ENCODE results near the gene PRKN.

PRKN gene

GRCh38 chr6:162157167-162157870 lies 570.2 kb downstream of the PRKN start:
- no peak for DNase-seq

DNA sequence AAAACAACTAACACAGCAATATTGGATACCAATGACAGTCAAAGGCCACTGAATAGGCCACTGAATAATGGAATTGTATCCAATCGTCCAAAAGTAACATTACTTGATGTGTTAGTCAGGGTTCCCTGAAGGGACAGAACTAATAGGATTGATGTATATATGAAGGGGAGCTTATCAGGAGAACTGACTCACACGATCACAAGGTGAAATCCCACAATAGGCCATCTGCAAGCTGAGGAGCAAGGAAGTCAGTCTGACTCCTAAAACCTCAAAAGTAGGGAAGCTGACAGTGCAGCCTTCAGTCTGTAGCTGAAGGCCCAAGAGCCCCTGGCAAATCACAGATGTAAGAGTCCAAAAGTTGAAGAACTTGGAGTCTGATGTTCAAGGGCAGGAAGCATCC lies 571.4 kb downstream of the PRKN start:
- no peak for DNase-seq

- DNase-seq: no peak
Measured at GRCh38 chr6:162154930-162155329, 572.6 kb downstream of the PRKN start.

DNA sequence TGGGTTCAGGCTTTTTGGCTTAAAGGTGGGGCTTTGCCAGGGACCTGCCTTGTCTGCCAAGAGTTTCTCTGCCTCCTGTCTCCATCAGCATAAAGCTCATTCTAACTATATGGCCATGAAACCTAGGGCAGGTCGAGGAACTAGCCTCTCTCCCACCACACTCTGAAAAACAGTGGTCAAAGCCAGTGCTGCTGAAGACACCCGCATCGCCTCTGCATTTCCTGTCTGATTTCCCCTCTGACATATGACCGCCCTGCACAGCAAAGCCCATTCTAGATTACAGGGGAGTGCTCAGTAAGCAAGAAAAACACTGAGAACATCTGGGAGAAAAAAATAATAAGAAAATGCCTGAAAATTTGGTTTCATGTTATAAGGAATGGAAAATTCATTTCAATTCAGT lies 573.6 kb downstream of the PRKN start:
- DNase-seq: no peak

DNA sequence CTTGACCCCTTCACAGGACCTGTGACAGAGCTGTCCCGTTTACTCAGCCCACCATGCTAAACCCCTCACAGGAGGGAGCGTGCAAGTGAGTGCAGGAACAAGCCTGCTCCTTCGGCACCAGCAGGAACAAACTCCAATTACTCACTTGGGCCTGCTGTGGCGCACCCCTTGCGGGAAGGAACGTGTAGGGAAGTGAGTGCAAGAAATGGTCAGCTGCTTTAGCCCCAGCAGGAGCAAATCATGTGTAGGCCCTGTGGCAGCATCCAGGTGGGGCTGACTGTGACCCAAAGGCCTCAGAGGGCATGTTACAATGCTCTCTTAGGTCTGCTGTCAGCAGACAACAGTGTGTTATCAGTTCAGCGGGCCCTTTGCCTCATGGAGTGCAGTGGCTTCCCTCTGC lies 574.4 kb downstream of the PRKN start:
- no peak for DNase-seq

- DNase-seq: no peak
Measured at GRCh38 chr6:162151021-162151665, 576.4 kb downstream of the PRKN start.

DNA sequence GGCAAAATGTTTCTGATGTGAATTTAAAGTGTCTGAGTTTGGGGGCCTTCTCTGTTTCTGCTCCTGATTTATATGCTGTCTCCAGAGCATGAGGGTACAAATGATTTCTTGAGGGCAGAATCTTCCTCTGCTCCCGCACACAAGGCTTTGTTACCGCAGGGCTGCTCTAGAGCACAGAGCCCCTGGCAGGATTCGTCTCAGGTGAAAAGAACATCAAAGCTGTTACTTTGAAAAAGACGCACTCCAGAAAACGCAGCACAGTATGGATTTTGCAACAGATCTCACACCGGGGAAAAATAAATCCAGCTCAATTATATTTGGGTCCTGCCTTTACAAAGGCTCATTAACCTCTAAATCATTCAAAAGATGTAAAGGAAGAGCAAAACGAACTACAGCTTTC lies 577.3 kb downstream of the PRKN start:
- no peak for DNase-seq

- no peak for DNase-seq
Measured at GRCh38 chr6:162149786-162150185, 577.8 kb downstream of the PRKN start.

DNA sequence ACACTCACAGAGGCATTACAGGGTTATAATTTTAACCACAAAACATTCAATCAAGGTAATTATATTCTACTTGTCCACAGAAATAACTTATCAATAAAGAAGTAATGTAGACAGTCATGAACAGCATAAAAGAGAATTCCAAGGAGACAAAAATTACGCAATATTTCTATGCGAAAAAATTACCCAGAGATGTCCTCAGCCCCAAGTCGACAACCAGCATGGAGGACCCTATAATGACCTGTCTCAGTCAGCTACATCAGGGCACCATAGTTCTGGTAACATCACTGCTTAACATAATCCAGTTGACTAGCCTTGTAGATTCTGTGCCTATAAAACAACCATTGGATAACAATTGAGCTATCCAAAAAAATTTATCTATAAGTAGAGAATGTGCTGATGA lies 579.8 kb downstream of the PRKN start:
- no peak for DNase-seq

DNA sequence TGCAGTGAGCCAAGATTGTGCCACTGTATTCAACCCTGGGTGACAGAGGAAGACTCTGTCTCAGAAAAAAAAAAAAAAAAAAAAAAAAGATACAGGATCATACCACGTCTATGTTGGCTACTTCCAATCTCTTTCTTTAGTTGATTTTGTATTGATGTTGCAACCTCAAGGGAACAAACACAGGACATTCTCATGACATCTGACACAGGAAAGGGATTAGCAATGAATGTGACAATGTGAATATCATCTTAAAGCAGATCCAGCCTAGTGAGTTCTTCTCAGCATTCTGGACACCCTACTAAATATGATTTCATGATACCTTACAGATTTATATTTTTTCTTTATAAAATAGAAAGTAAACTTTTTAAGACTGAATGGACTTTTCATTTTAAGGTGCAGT lies 580.3 kb downstream of the PRKN start:
- no peak for DNase-seq

GRCh38 chr6:162140251-162140852 lies 587.2 kb downstream of the PRKN start:
- DNase-seq: no peak

GRCh38 chr6:162125659-162126058 lies 601.9 kb downstream of the PRKN start:
- no peak for DNase-seq

DNA sequence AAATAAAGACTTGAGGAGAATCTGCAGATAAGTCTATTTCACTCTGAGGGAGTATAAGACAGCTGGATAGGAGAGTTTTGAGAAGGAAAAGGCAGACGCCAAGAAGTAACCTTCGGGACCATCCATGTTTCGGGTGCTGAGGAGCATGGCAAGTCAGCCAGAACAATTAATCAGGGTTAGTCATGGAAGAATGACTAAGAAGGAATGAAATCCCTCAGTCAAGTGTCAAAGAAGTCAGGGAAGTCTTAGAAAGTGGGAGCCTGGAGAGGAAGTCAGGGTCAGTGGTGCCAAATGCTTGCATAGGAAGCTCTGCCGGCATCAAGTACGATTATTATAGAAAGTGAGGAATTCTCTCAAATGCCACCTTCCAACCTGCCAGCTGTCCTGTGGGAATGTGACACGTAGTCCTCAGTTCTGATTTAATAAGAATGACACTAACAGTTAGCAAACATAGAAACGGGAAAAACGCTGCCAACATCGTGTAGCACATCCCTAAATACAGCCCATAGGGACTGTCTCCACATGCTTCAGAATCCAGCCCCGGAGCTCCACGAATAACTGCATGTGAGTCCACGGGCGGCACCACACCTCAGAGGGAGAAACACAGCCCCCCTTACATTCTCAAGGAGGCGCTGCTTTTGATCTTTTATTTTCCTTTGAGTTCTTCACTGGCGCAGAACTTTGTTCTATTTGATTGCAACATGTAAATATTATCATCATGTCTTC lies 602.7 kb downstream of the PRKN start:
- DNase-seq: no peak

GRCh38 chr6:162123797-162124196 lies 603.8 kb downstream of the PRKN start:
- no peak for DNase-seq

- no peak for DNase-seq
Measured at GRCh38 chr6:162119341-162119740, 608.2 kb downstream of the PRKN start.

DNA sequence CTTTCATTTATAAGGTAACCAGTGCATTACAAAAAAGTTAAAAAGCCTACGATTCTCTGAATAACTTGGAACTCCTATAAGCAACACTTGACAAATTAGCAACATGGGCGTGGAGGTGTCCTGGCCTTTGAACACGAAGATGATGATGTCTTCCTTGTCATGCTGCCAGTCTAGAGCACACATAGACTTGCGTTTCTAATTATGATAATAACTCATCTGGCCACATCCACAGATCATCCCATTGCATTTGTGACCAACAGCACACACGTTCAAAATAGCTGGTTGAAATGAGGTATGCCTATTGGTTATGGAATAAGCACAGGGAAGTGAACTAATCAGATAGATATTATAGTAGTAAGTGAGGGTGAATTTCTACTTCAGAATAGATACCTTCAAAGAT lies 608.9 kb downstream of the PRKN start:
- no peak for DNase-seq

DNA sequence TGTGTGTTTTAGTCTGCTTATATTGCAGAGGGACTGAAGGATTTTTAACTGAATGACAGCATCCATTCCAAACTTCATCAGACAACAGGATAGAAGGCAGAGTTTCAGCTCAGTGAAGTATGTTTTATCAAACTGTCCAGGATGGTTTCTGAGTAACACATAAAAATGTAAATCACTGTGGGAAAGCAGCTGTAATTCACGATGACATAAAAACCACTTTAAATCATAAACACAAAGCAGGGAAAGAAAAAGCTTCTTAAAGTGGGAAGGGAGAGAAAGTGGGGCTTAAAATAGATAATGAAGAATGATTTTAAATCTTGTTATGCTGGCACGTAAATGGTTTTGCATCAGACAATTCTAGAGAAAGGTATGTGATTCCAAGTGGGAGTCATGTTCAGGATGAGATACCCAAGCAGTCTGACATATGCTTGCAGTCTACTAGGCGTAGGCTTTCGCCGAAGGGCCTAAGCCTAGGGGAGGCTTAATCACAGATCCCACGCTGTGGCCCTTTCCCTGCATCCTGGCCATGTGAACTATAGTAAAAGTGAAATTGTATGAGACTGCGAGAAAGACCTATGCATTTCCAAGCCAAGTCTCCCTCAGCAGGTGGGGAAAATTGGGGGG lies 610.6 kb downstream of the PRKN start:
- no peak for DNase-seq

DNA sequence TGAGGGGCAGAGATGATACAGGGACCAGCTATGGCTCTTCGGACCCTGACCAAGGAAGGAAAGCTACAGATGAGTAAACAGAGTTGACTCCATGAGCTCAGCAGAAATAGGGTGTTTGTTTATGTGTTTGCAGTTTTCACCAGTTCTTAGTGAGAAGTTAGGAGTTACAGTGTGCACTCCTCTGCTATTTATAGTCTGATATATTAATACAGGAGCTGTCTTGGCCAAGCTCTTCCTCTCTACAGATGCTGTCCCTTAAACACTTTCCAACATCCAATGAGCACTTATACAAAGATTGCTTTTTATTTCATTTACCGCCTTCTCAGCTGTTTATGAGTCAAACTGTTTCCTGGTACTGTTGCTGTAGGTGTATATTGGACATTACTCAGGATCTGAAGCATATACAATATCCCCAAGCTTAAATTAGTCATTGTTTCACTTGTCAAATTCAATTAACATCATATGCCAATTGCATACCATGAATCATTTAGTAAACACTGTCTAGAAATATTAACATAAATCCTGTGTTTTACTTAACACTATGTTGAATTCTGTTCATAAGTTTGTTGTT lies 618.0 kb downstream of the PRKN start:
- DNase-seq: no peak

GRCh38 chr6:162108041-162108440 lies 619.5 kb downstream of the PRKN start:
- no peak for DNase-seq

DNA sequence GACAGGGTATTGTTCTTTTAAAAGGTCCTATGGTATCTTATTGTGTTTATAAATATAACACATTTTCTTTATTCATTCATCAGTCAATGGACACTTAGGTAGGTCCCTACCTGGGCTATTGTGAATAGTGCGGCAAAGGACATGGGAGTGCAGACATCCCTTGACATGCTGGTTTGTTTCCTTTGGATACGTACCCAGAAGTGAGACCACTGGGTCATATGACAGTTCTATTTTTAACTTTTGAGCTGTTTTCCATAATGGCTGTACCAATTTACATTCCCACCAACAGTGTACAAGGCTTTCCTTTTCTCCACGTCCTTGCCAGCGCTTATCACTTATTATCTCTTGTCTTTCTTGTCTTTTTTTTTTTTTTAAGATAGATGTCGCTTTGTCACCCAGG lies 627.5 kb downstream of the PRKN start:
- no peak for DNase-seq

- DNase-seq: no peak
Measured at GRCh38 chr6:162099685-162100084, 627.9 kb downstream of the PRKN start.

DNA sequence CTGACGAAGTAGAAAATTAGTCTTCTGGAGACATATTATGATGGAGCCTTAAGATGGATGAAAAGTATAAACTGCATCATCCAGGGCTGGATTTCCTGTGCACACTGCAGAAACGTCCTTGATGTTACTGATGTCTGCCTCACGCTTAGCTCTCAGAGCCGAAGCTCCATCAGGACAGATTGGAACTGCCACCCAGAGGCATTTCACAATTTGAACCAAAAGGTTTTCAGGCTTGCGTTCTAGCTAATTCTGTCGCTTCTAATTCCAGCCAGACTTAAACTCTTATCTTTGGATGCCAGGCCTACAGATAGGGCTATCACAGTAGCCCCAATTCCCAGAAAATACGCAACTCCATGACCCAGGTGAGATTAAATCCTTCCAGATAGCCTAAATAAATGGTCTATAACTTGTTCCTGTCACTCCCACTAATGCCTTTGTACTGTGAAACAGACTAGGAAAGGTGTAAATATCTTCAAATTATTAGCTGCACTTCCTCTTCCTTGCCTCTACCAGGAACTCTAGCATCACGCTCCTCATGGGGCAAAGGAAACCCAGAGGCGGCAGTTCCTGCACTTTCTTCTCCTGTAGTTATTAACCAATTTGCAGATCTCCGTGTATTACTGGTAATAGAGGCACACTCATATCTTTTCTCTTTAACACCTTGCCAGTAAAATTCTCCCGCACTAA lies 634.6 kb downstream of the PRKN start:
- no peak for DNase-seq

Data from CD4-positive, alpha-beta T cell treated with Interleukin-4 for 4 hours (primary cell).